ENCODE results near the gene NBPF3. TPM values are rescaled to one million over a fixed set of nuclear protein-coding genes. Genes with fewer than 3 reads are reported as not detected.

Gene NBPF3
- total RNA-seq, 1 donor from 2014 or later = 6.7 TPM

DNA sequence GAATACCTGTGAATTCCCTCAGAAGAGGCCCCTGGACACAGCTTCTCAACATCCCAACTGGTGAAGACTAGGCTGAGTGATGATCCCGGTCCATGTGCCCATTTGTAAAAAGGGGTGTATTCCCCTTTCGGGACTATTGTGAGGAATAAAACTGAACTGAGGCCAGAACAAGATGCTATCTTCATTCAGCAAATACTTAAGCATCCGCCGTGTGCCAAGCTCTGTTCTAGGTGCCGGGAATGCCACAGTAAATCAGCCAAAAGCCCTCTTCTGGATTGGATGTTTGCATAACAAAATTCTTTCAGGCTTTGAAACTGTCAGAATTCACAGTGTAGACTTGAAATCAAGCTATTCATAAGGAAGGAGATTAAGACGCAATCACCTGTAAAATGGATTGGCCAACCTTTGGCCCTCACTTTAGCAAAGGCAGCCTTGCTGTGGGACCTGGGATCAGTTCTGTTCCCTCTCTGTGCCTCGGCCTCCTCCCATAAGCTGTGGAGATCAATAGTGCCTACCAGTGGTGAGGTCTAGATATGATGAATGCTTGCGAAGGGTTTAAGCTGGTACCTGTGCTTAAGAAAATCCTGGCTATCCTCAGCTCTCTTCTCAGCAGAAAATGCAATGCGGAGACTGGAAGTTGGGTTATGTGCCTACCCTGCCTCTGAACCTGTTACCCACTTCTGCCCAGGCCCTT, 71.1 kb downstream of the NBPF3 start:
- no peaks in the 10 kb centered on the region for H3K9me3 ChIP-seq
- DNase-seq = no peak
- peaks cover 19% of the 10 kb centered on the region for H3K27me3 ChIP-seq
- peak overlapping the region; percentile 47 for H3K4me3 ChIP-seq
- intact Hi-C loops (cut with DNase I) = loop anchor here (10.0 kb wide), 1 partner anchor 64 kb away; no protein-coding TSS in a partner anchor
- no peak for TF ChIP-seq CTCF (IDR thresholded peaks at IDR 0.05)
- no peaks in the 10 kb centered on the region for H3K36me3 ChIP-seq
- peaks cover 16% of the 10 kb centered on the region for H3K4me1 ChIP-seq
- H3K27ac ChIP-seq = peak overlapping the region; percentile 68
- ATAC-seq = peak; percentile 13

- DNase-seq (peak; percentile 81), ATAC-seq (peak; percentile 59)
- intact Hi-C loops (cut with DNase I) = loop anchor here (10.0 kb wide), 1 partner anchor 63 kb away; no protein-coding TSS in a partner anchor
Measured at GRCh38 chr1:21511579-21512522, 71.9 kb downstream of the NBPF3 start.

GRCh38 chr1:21514245-21514644, 74.3 kb downstream of the NBPF3 start:
- DNase-seq (no peak), ATAC-seq (no peak)
- Histone ChIP-seq H3K27me3 (peaks cover 11% of the 10 kb centered on the region), H3K36me3 (no peaks in the 10 kb centered on the region), H3K4me3 (no peak overlapping the region), H3K4me1 (peaks cover 17% of the 10 kb centered on the region), H3K27ac (no peak overlapping the region), H3K9me3 (no peaks in the 10 kb centered on the region)
- no peak for TF ChIP-seq CTCF (IDR thresholded peaks at IDR 0.05)
- intact Hi-C loops (cut with DNase I) = loop anchor here (10.0 kb wide), 1 partner anchor 61 kb away; no protein-coding TSS in a partner anchor

More at GRCh38 chr1:21511579-21512522, 71.9 kb downstream of the NBPF3 start:
- no peaks in the 10 kb centered on the region for H3K36me3 ChIP-seq
- H3K27ac ChIP-seq = peak overlapping the region; percentile 68
- H3K4me3 ChIP-seq = peak overlapping the region; percentile 47
- peaks cover 19% of the 10 kb centered on the region for H3K27me3 ChIP-seq
- H3K9me3 ChIP-seq = no peaks in the 10 kb centered on the region
- peaks cover 22% of the 10 kb centered on the region for H3K4me1 ChIP-seq
- no peak for TF ChIP-seq CTCF (IDR thresholded peaks at IDR 0.05)

DNA sequence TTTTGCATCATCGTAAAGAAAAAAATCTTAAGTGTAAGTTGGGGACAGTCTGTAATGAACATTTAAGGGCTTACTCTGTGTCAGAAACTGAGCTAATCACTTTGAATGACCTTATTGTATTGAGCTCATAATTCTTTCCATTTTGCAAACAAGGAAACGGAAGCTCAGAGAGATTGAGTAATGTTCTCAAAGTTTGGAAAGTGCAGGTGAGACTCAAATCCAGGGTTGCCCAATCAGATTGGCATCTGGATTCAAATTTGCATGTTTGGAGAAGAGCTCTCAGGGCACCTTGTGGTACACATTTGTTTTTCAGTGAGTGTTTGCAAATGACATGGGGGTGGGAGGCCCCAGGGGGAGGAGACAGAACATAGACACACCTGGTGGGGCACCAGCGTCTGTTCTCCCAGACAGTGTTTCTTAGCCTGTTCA, 77.2 kb downstream of the NBPF3 start:
- peak overlapping the region; percentile 58 for H3K27ac ChIP-seq
- no peak for TF ChIP-seq CTCF (IDR thresholded peaks at IDR 0.05)
- H3K9me3 ChIP-seq = no peaks in the 10 kb centered on the region
- H3K27me3 ChIP-seq = no peaks in the 10 kb centered on the region
- ATAC-seq (peak; percentile 86), DNase-seq (peak; percentile 73)
- intact Hi-C loops (cut with DNase I) = loop anchor here (10.0 kb wide), 1 partner anchor 58 kb away; no protein-coding TSS in a partner anchor
- H3K4me1 ChIP-seq = peaks cover 6% of the 10 kb centered on the region
- H3K36me3 ChIP-seq = no peaks in the 10 kb centered on the region
- no peak overlapping the region for H3K4me3 ChIP-seq

GRCh38 chr1:21517660-21518480, 77.9 kb downstream of the NBPF3 start:
- intact Hi-C loops (cut with DNase I) = loop anchor here (10.0 kb wide), 1 partner anchor 57 kb away; no protein-coding TSS in a partner anchor
- Histone ChIP-seq H3K36me3 (no peaks in the 10 kb centered on the region), H3K4me1 (peaks cover 6% of the 10 kb centered on the region), H3K27ac (peak overlapping the region; percentile 49), H3K27me3 (no peaks in the 10 kb centered on the region), H3K9me3 (no peaks in the 10 kb centered on the region), H3K4me3 (no peak overlapping the region)
- no peak for TF ChIP-seq CTCF (IDR thresholded peaks at IDR 0.05)
- no peak for ATAC-seq
- DNase-seq = no peak

All from upper lobe of right lung (tissue), 1 donor.